Body of pancreas (tissue), 4 donors: ENCODE data around the gene CMC1.

Experiments used
- CTCF ChIP-seq, 7 experiments: fragments of 450-650 bp in 4 of 7; fragments of 200-600 bp in 3 of 7; sonication (generic) in 3 of 7; IDR thresholded peaks; one replicate each; pipeline ENCODE4 v1.5.1; 2016 to 2019; ENCODE audit warnings: antibody characterized with exemption in 7 of 7
- POLR2A ChIP-seq, 3 donors: fragments of 450-650 bp; IDR thresholded peaks; one replicate each; pipeline ENCODE4 v1.6.1; 2016; ENCODE audit warnings: antibody characterized with exemption in 3 of 3, mild to moderate bottlenecking in 2 of 3

GRCh38 chr3:28334552-28334951 lies 93.1 kb downstream of the CMC1 start:
- TF ChIP-seq CTCF (IDR thresholded peaks at IDR 0.05) (peak in 2 of 7 experiments; percentile 12 to 27), POLR2A (IDR thresholded peaks at IDR 0.05) (no peak)
